Dedifferentiated amniotic fluid mesenchymal stem cell (primary cell): ENCODE data around the gene PAX8.
A peak's percentile ranks its signal among the peaks of the same experiment; 100 is the strongest.
"Not testable (repeated sequence)": the region's sequence is repeated elsewhere in the genome, so short reads cannot be mapped to it uniquely, and the experiment has no call there.

Experiments used
- DNase-seq: peaks from one replicate; pipeline ENCODE4 v3.0.0-alpha.2; 2016; ENCODE audit errors: extremely low spot score

Gene PAX8

DNA sequence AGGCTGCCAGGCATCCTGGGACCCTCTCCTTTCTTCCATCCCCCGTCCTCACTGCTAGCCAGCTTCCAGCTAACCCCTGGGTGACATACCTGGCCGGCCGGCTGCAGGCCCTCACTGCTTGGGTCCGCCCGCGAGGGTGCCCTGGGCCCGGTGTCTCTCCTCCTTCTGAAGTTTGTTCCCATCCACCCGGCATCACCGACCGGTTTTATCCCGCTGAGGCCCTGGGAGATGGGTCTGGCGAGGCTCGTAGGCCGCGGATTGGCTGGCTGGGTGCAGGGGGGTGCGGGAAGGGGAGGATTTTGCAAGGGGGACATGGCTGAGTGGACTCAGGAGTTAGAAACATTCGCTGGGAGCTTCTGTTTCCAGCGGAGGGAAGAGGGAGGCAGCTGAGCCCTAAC is at the start of gene PAX8:
PAX8 (minus strand) TSS at position 180 of the 398 bp plus-strand sequence. CDS start 527 bp downstream, outside the sequence.
- DNase-seq: no peak

DNA sequence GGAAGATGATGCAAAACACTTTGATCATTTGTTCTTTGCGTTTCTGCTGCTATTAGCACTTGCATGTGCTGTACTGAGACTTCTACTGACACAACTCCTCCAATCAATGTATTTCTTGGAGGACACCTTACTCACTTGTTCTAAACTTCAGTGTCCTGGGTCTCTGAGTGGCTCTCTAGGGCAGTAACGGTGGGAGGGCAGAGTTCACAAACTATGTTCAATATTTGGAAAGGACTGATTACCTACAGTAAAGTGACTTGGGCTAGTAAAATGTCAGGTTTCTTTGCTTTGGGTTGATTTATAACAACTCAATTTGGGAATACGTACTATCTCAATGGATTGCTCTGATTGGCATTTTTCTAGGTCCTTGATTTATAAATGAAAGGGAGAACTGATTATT is 49.3 kb upstream of the PAX8 start:
- DNase-seq: no peak

DNA sequence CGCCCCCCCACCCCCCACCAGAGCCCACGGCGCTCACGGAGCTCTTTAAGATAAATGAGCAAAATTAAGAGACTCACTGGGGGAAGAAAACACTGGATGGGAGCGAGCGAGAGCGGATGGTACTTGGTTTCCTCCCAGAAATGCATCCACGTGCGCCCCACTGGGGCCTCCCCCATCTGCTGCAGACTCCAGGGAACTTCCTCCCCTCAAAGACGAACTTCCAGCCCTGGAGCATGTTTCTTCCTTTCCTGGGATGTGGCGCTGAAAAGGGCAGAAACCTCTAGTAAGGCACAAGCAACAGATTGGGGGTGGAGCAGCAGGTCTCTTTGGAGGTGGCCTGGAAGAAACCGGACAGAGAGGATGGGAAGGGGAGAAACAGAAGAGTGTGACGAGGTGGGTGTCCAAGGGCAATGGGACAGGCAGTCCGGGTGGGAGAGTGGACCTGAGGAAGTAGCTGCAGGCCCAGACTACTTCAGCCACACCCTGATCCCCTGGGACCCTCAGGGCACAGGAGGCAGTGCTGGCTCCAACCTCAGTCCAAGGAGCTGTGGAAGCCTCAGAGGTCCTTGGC is 46.5 kb upstream of the PAX8 start:
- DNase-seq: not testable (repeated sequence)

DNA sequence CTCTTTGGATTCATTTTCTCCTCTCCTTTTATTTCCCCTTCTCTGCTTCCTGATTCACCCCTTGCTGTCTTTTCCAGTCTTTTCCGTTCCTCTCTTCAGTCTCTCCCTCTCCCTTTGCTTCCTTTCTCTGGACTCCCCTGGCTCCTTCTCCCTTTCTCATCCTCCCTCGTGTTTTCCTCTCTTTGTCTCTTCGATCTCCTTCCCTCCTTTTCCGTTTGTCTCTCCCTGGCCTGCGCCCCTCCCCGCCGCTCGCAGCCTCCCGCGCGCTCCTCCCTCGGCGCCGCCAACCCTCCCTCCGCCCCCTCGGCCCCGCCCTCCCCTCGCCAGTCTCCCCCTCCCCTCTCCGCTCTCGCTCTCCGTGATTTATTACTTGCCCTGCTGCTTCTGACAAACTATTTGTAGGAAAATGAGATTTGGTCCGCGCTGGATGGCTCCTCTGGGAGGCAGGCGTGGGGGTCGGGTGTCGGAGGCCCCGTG is 46.0 kb upstream of the PAX8 start:
- DNase-seq: peak; percentile 40

DNA sequence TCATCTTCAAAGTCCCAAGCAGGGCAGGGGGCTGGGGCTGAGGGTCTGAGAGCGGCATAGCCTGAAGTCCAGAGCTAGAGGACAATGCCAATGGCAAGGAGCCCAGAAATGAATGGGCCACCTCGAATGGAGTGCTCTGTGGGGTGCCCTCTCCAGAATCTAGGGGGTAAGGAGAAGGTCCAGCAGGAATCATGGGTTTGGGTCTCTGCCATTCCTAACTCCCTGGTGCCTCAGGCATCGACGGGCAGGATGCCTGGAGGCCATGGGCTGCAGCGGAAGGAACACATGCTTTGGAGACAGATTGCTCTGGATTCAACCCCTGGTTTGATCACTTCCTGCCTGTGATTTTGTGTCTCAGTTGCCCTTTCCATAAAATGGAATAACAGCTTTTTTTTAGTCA is 44.4 kb upstream of the PAX8 start:
- DNase-seq: not testable (repeated sequence)

DNA sequence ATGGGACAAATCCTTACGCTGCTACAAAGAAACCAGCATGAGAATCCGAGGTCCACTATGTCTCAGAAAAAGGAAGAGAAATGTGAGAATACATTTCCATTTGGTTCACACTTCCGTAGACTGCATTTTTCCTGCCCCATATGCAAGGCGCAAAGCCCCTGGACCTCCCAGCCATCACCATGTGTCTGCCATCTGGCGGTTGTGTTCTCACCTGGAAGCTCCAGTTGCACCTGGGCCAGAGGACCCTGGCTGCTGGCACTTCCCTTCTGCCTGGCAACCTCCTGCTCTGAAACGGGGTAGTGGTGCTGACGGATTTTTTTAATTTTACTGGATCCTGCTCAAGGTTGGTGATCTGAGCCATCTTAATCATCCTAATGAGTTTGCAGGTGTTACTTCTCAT is 41.4 kb upstream of the PAX8 start:
- DNase-seq: not testable (repeated sequence)

DNA sequence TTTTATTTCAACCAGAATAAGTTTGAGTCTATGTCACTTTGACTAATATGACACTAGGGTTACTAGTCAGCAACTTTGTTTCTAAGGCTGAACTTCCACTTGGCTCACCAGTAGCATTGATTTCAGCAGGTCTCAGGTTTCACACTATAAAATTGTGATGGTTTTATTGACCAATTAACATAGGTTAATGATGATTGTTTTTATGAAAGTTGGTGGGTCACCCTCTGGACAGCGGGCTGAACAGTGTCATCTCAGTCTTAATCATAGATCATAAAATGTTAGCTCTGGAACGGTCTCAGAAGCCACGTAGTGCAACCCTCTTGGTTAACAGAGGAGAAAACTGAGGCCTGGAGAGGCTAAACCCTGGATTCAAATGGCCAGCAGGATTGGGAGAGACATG is 40.2 kb upstream of the PAX8 start:
- not testable (repeated sequence) for DNase-seq

DNA sequence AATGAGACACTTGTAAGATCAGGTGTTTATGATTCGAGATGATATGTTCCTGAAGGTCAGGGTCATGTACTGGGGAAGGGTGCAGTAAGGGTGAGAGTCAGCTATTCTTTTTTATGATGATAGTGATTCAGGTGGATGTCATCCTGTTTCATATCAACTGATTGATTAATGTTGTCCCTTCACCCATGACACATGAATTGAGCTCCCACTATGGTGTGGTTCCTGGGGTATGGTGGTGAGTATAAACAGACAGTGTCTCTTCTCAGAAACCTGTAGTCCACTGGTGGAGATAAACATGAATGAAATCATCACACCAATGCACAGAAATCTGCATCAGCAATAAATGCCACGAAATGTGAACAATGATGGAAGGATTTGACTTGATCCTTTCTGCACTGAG is 37.4 kb upstream of the PAX8 start:
- no peak for DNase-seq

DNA sequence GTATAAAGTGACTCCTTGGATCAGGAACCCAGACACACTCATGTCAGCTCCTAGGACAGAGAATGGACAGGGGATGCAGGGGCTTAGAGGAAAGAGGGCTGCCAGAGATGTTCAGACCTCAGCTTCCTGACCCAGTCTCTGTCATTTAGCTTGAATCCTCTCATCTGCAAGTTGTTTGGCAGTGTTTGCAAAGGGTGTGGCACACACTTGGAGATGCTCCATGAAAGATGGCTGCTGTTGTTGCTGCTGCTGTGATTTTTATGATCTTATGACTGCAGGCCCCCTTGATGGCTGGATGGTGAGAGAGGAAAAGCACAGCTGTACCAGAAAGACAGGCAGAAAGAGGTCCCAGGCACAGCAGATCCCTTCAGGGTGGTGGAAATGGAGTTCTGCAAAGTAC is 35.9 kb upstream of the PAX8 start:
- not testable (repeated sequence) for DNase-seq

DNA sequence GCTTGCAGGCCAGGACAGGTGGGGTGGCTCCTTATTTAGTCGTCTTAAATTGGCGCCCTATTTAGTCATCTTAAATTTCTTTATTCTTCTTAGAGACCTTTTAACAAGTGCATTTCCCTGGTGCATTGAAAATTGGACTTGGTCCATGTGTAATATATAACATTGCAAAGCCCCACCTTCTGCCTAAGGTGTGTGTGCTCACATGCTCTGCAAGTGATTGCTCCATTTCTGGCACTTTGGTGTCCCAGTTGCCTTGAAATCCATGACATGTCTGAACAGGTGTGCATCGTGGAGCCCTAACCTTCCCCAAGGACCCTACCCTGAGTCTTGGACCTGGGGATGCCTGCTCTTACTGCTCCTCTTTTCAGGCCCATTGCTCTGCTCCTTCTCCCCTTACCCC is 35.5 kb upstream of the PAX8 start:
- DNase-seq: not testable (repeated sequence)

DNA sequence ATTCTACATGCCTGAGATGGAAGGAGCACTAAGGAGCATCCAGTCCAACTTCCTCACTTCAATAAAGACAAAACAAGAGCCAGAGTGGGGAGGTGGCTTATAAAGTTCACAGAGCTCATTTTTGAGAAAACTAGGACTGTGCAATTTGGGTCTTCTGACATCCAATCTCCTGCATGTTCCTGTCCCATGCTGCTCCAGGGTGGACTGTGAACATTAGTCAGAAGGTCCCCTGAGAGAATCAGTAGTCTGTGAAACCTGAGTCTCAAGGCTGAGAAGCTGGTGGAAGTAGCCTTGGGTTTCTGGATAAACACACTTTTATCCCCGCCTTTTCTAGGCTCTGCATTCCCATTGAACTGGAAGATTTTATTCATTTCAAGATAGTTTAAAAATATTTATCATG is 33.1 kb upstream of the PAX8 start:
- DNase-seq: peak; percentile 35

DNA sequence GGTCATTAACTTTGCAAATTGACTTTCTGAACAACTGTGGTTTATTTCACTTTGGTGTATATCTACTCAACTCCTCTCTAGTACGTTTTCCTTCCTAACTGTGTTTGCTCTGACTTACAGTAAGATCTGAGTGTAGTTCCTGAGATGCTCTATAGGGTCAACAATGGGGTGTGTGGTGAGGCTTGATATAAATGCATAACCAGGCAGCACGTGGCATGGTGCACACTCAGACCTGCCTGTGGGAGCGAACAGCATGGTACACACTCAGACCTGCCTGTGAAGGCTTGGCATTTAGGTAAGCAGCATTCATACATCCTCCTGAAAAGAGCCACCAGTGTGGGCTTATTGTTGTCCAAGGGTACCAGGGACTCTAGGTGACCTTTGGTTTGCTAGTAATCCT is 32.5 kb upstream of the PAX8 start:
- DNase-seq: not testable (repeated sequence)

DNA sequence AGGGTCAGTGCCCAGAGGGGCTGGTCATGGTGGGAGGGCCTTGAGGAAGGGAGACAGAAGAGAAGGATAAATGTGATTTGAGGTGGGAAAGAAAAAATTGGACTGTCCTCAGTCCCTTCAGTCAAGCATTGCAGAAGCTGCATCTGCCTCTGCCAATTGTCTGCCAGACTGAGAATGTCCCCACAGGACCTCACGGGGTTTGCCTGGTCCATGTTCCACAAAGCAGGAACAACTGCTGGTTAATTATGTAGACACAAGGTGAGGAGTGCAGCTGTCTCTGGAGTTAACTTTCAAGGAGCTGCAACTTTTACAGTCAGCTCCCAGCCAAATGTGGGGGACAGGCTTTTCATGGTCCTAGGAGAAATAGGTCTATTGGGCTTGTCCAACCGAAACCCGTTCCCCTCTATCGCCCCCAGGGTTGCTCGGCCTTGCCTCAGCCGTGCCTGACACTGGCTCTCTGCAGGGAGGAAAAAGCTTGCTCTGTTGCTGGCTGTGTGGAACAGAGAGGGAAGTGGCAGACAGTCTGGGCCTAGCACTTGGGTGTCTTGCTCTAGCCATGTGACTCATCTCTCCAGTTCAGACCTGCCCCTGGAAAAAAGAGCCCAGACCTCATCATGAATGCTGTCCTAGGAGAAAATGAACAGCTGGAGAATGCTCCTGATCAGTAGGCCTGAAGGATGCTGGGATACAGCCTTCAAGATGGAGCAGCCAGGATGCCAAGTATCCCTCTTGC is 31.1 kb upstream of the PAX8 start:
- DNase-seq: no peak

DNA sequence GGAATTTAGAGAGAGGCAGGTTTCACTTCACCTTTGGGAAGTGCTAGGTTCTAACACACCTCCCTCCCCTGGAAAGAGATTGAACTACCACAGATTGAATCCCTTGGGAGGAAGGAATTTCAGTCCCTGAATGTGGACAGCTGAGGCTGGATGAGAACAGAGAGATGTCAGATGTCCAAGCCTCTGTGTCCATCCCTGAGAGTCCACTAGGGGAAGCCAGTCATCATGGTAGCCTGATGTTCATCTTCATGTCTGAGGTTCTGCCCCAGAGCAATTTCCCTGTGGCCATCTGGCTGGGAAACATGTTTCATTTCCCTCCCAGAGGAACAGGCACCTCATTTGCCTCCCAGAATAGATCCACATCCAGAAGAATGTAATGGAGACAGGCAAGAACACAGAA is 30.1 kb upstream of the PAX8 start:
- DNase-seq: not testable (repeated sequence)

DNA sequence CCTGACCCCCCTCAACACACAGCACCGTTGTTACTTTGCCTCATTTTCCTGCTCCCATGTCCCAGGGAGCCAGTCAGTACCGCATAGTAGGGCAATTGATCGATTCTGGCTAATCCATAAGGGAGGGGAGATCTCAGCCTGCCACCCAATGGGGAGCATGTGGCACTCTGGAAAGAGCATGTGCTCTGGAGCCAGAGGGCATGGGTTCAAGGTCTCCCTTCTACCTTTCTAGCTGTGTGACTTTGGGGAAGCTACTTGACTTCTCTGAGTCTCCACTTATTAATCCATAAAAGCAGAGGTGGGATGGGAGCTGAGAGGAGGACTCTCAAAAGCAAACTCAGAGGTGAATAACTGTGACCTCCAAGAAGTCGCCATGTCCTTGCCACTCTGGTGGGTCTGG is 27.5 kb upstream of the PAX8 start:
- DNase-seq: not testable (repeated sequence)

DNA sequence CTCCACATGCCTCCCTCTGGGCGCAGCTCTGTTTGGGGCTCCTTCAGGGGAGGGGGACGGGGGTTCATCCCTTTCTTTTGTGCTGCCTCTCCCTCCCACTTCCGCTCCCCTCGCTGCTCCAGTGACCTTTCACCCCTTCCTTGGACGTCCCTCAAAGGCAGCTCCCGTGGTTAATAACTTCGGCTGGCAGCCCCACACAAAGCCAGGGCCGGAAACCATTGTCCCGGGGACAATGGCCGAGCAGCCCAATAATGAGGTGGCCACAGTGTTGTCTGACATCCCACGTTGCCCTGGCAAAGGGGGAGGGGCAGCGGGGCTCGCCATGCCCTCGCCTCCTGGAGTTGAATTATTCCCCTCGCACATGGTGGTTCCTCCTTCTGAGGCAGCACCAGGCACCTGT is 27.0 kb upstream of the PAX8 start:
- DNase-seq: not testable (repeated sequence)

DNA sequence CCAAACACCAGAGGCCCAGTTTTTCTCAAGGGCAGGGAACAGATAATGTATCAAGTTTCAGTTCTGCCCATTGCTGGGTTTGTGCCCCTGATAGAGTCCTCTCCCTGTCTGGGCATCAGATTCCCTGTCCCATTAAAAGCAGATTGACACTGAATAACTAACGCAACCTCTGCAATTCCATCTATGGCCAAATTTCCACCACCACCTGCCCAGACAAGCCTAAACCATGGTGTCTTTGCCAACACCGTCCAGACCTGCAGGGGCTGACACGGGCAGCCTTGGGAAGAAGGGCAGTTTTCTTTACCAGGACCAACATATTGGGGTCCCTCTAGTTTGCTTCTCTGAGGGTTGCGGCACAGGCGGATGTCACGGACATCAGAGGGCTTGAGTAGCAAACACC is 26.4 kb upstream of the PAX8 start:
- no peak for DNase-seq

DNA sequence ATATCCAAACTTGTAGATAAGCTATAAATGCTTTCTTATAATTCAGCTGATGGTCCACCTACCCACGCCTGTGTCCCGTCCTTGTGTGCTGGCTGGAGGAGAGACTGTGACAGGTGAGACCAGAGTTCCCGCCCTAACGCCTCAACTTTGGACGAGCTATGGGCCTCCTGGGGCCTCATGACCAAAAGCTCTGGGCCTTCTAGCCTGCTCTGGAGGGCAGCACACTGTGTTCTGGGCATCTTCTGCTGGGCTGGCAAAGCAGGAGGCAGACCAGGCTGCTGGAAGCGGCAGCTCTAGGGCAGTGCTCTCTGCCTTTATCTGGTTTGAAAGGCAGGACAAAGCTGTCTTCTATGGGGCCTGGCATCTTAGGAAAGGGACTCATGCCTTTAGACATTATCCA is 26.0 kb upstream of the PAX8 start:
- no peak for DNase-seq

DNA sequence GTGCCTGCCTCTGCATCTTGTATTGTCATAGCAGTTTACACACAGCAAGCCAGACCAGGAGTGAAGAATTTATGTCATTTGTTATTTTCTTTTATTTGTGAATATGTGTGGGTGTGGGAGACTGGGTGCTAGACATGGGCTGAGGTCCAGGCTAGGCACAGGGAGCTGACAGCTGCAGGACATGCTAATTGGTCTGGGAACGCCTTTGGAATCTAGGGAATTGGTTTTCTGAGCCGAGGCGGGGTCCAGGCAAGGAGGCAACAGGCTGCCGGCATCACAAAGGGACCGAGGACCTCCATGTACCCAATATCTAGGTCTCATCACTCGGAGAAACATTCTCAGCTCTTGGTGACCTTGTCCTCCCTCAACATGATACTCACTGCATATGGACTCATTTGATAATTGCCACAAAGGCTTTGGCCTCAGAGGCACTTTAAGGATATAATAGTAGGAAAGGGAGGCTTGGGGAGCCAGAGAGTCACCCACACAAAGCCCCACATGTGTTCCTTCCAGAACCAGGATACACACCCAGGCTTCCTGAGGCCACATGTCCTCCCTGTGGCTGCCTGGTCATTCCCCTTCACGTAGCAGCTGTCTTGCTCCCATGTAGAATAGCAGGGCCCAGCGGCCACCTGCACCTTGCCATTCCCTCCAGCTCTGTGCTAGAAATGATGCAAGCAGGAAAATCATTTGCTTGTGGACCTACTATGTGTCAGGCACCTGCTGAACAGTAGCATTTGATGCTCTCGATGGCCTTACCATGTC is 23.7 kb upstream of the PAX8 start:
- DNase-seq: not testable (repeated sequence)

DNA sequence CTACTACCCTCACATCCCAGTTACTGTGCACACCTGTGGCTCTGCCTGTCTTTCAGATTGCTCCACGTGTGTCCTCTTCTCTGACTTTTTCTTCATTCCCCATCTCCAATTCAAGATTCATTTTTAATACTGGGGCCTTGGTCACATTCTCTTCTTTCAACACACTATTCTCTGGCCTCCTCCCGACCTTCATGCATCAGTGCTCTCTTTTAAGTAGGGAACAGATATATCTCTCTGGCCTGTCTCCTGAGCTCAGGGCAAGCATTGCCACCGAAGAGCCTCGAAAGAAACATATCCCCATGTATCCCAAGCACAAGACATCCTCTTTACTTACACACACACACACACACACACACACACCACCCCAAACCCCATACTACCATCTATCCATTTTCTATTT is 21.6 kb upstream of the PAX8 start:
- no peak for DNase-seq

DNA sequence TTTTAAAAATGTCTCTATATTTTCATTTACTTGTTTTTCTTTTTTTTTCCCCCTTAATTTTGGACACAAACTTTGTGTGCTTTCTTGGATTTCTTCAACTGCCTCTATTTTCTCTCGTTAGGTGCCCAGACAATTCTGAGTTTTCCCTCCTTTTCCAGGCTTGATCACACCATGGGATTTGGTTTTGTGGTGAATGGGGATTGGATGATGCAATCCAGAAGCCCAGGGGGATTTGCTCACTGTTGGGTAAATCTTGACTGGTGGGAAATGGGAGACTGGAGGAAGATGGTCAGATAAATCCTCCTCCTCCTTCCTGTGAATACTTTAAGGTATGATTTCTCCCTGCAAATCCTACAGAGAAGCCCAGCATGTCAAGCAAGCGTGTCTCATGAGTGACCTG is 19.5 kb upstream of the PAX8 start:
- DNase-seq: no peak

DNA sequence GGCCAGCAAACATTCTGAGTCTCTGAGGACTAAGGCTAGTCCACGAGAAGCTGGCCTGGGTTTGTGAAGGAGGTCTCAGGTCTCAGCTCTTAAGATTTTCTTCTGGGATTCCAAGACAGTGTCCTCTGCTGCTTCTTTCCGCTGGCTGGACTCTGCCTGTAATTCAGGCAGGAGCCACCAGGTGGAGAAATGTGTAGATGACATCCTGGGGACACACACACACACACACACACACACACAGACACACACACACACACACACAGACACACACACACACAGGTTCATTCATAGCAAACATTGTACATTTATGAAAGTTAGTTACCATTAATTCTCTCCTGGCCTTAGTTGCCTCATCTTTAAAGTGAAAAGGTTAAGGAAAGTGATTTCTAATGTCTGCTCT is 18.9 kb upstream of the PAX8 start:
- DNase-seq: not testable (repeated sequence)

DNA sequence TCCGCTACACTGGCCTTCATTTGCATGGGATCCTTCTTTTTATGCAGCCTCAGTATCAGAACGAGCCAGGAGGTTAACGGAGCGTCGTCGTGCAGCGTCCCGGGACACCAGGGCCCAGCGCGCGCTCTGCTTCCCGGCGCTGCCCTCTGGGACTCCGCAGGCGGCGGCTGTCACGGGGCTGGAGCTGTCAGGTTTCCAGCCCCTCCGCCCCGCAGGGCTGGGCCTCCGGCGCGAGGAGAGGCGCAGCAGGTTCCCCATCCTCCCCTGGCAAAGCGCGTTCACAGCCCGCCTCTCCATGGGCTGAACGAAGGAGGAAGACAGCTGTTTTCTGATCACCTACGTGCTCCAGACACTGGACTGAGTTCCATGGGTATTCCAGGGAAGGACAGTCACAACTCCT is 12.5 kb upstream of the PAX8 start:
- no peak for DNase-seq
